Tibial artery (tissue), 4 donors: Measurements from ENCODE around the gene HSD17B3.

Experiments used
- DNase-seq, 2 donors: peaks; one replicate each; pipeline ENCODE4 v3.0.0-alpha.2; 2019
- H3K27ac ChIP-seq, 2 donors: fragments of 200-600 bp; sonication (generic) in 1 of 2; 1 replicate in 1 of 2; 2 replicates in 1 of 2; pipeline ENCODE4 v1.5.1; 2018 to 2019; ENCODE audit warnings: mild to moderate bottlenecking in 1 of 2
- H3K27me3 ChIP-seq, 2 donors: fragments of 200-600 bp; sonication (generic) in 1 of 2; one replicate each; pipeline versions ENCODE4 v1.5.1 to v1.6.0; 2016 to 2019
- H3K36me3 ChIP-seq, 3 donors: fragments of 200-600 bp; sonication (generic) in 2 of 3; one replicate each; pipeline ENCODE4 v1.5.1; 2016 to 2019; ENCODE audit warnings: mild to moderate bottlenecking in 2 of 3
- H3K4me1 ChIP-seq, 4 donors: fragments of 200-600 bp; sonication (generic) in 2 of 4; 1 replicate in 3 of 4; 2 replicates in 1 of 4; pipeline ENCODE4 v1.5.1; 2016 to 2019
- H3K4me3 ChIP-seq, 2 donors: fragments of 200-600 bp; sonication (generic) in 1 of 2; 1 replicate in 1 of 2; 2 replicates in 1 of 2; pipeline ENCODE4 v1.5.1; 2018 to 2019; ENCODE audit warnings: mild to moderate bottlenecking in 2 of 2
- H3K9me3 ChIP-seq, 3 donors: fragments of 200-600 bp; sonication (generic) in 1 of 3; one replicate each; pipeline ENCODE4 v1.5.1; 2016 to 2019
- CTCF ChIP-seq, 2 experiments: fragments of 200-600 bp in 1 of 2; fragments of 450-650 bp in 1 of 2; IDR thresholded peaks; one replicate each; pipeline ENCODE4 v1.5.1; 2017 to 2019; ENCODE audit warnings: antibody characterized with exemption in 2 of 2, mild to moderate bottlenecking in 1 of 2, moderate library complexity in 1 of 2
- intact Hi-C: fragments of 100-400 bp; cut with DNase I; formaldehyde crosslinking; loops from one replicate; pipeline ENCODE4 v1.15.0; 2023; ENCODE audit warnings: low total_unique reads

The HSD17B3 gene

GRCh38 chr9:96343515-96344360 is 41.8 kb upstream of the HSD17B3 start:
- Histone ChIP-seq H3K36me3 (peaks cover 21 to 28% (median 26%) of the 10 kb centered on the region in 3 donors), H3K27me3 (no peaks in the 10 kb centered on the region), H3K4me1 (peaks cover 0 to 11% (median 0%) of the 10 kb centered on the region in 4 donors), H3K27ac (no peak overlapping the region), H3K9me3 (no peaks in the 10 kb centered on the region), H3K4me3 (no peak overlapping the region)
- intact Hi-C loops: no loop called here
- no peak for TF ChIP-seq CTCF (IDR thresholded peaks at IDR 0.05)
- no peak for DNase-seq

GRCh38 chr9:96342571-96343245 is 40.7 kb upstream of the HSD17B3 start:
- Histone ChIP-seq H3K9me3 (no peaks in the 10 kb centered on the region), H3K27me3 (no peaks in the 10 kb centered on the region), H3K4me1 (peaks cover 0 to 11% (median 0%) of the 10 kb centered on the region in 4 donors), H3K4me3 (no peak overlapping the region), H3K27ac (no peak overlapping the region), H3K36me3 (peaks cover 13 to 18% (median 16%) of the 10 kb centered on the region in 3 donors)
- intact Hi-C loops: no loop called here
- no peak for DNase-seq
- no peak for TF ChIP-seq CTCF (IDR thresholded peaks at IDR 0.05)

GRCh38 chr9:96340707-96341106 is 38.7 kb upstream of the HSD17B3 start:
- intact Hi-C loops: no loop called here
- DNase-seq: no peak
- Histone ChIP-seq H3K36me3 (peaks cover 13 to 22% (median 16%) of the 10 kb centered on the region in 3 donors), H3K27ac (no peak overlapping the region), H3K4me3 (no peak overlapping the region), H3K9me3 (no peaks in the 10 kb centered on the region), H3K27me3 (no peaks in the 10 kb centered on the region), H3K4me1 (peaks cover 0 to 11% (median 0%) of the 10 kb centered on the region in 4 donors)
- TF ChIP-seq CTCF (IDR thresholded peaks at IDR 0.05): no peak

GRCh38 chr9:96338299-96338698 is 36.3 kb upstream of the HSD17B3 start:
- no peaks in the 10 kb centered on the region for H3K9me3 ChIP-seq
- no peak overlapping the region for H3K27ac ChIP-seq
- H3K4me3 ChIP-seq: no peak overlapping the region
- no peak for DNase-seq
- no peak for TF ChIP-seq CTCF (IDR thresholded peaks at IDR 0.05)
- peaks cover 17 to 22% (median 18%) of the 10 kb centered on the region in 3 donors for H3K36me3 ChIP-seq
- peaks cover 0 to under 1% (median 0%) of the 10 kb centered on the region in 4 donors for H3K4me1 ChIP-seq
- intact Hi-C loops: no loop called here
- H3K27me3 ChIP-seq: no peaks in the 10 kb centered on the region

GRCh38 chr9:96333958-96334357 is 32.0 kb upstream of the HSD17B3 start:
- peaks cover 3 to 27% (median 21%) of the 10 kb centered on the region in 3 donors for H3K36me3 ChIP-seq
- no peak for DNase-seq
- intact Hi-C loops: no loop called here
- H3K9me3 ChIP-seq: no peaks in the 10 kb centered on the region
- no peaks in the 10 kb centered on the region for H3K27me3 ChIP-seq
- no peak overlapping the region for H3K27ac ChIP-seq
- H3K4me3 ChIP-seq: no peak overlapping the region
- H3K4me1 ChIP-seq: no peaks in the 10 kb centered on the region
- no peak for TF ChIP-seq CTCF (IDR thresholded peaks at IDR 0.05)
